K562 (cell line): ENCODE data around the gene C1orf167.

Source experiments
- CBX8 ChIP-seq: fragments of 200-600 bp; sonication (generic); IDR thresholded peaks from 2 replicates; pipeline ENCODE4 v1.6.1; 2012; ENCODE audit warnings: borderline replicate concordance, mixed run types, low read depth, mild to moderate bottlenecking, moderate library complexity, mixed read lengths, low read length, control low read depth, inconsistent platforms; ENCODE audit not compliant: poor library complexity, severe bottlenecking; ENCODE audit errors: extremely low read depth
- CREM ChIP-seq: IDR thresholded peaks from 2 replicates; pipeline ENCODE4 v1.6.1; 2014; ENCODE audit warnings: antibody characterized with exemption, low read depth
- HOMEZ ChIP-seq: fragments of 250-450 bp; sonication (Bioruptor Pico); IDR thresholded peaks from 2 replicates; pipeline ENCODE4 v1.4.0; 2020; ENCODE audit warnings: mild to moderate bottlenecking, moderate library complexity

GRCh38 chr1:11836955-11837766, 75.2 kb downstream of the C1orf167 start:
- TF ChIP-seq HOMEZ (CRISPR knock-in tag) = no peak
- TF ChIP-seq CREM = no peak
- no peak for TF ChIP-seq CBX8
